ENCODE results near the gene PLCL1. TPM values are rescaled to one million over a fixed set of nuclear protein-coding genes. Genes with fewer than 3 reads are reported as not detected.

The PLCL1 gene
- 1 to 10 TPM; 6.9 to 7.5 TPM for total RNA-seq
- long read RNA-seq, donor 1, partial matches to known transcripts, result 0 of 3 reads
- long read RNA-seq, donor 1, other reads (novel, unspliced or antisense), result 3 of 3 reads
- long read RNA-seq, donor 2, full-length matches to known transcripts, result 1 of 3 reads
- long read RNA-seq, donor 2, partial matches to known transcripts, result 0 of 3 reads
- long read RNA-seq, donor 2, other reads (novel, unspliced or antisense), result 2 of 3 reads

DNA sequence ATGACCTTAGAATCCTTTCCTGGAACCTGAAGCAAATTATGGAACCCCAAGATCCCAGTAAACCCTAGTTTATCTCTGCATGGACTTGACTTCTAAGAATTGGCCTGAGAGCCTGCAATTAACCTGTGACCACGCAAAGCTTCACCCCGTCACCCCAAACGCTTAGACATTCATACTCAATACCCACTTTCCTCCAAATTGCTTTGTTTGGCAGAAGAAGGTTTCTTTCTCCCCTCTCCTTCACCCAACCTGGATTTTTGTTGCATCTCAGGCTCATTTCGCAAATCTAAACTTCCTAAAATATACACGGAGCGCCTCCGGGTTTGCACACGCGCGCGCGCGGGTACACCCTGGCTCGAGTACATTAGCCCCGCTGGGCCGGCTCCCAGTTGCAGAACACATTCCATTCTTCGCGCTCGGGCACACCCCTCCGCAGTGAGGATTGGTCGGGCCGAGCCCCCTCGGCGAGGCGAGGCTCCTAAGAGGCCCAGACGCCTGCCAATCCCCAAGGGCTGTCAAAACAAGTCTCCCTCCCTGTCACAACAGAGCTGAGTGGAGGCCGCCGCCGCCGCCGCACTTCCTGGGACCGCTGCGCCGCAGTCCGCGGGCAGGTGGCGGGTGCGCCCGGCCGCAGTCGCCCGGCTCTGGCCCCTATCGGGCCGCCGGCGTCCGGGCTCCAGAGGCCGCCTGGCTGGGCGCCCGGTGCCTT lies at the start of gene PLCL1:
Gene PLCL1 (plus strand): TSS at position 545 of the 709 bp plus-strand sequence.
- intact Hi-C loops (cut with DNase I), result loop anchor here in 1 of 2 donors (5.0 kb wide), 2 partner anchors 323 to 493 kb away; no protein-coding TSS in a partner anchor
- DNase-seq (ENCODE audit: low spot score), result peak; percentile 96

GRCh38 chr2:197759013-197759412 lies 45.4 kb upstream of the PLCL1 start:
- peak; percentile 36 for DNase-seq (ENCODE audit: low spot score)
- intact Hi-C loops (cut with DNase I), result no loop called here

- DNase-seq (ENCODE audit: low spot score), result no peak
- intact Hi-C loops (cut with DNase I), result no loop called here
These were observed 44.6 kb upstream of the PLCL1 start for GRCh38 chr2:197759625-197760292.

- DNase-seq (ENCODE audit: low spot score), result peak; percentile 72
- intact Hi-C loops (cut with DNase I), result no loop called here
These were observed 44.1 kb upstream of the PLCL1 start for GRCh38 chr2:197760293-197760657.

DNA sequence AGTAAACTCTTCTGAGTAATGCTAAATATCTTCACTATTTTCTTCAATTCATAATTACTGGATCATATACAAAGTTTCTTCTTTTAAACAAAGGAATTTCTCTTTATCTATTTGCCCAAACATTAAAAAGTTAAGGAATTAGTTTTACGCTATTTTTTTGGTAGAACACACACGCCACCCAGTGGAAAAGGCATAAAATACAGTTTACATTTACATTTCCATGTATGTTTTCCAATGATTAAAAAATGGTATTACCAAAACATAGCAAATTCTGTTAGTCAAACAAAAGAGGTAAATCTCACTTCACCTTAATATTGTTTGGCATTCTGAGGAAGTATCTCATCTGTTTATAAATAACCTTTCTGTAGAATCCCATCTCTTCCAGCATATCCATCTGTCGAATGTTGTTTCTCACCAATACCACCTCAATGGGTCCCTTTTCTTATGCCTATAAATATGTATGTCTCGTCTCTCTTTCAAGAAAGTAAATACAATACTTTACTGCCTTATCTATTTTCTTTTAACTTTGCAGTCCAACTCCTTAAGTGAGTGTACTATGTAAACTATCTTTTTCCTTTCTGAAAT lies 26.5 kb upstream of the PLCL1 start:
- no peak for DNase-seq (ENCODE audit: low spot score)
- intact Hi-C loops (cut with DNase I), result loop anchor here in 1 of 2 donors (10.0 kb wide), 1 partner anchor 263 kb away; the partner anchor contains the start of gene MOB4

GRCh38 chr2:197779261-197779660 lies 25.1 kb upstream of the PLCL1 start:
- no peak for DNase-seq (ENCODE audit: low spot score)
- intact Hi-C loops (cut with DNase I), result loop anchor here in 1 of 2 donors (10.0 kb wide), 1 partner anchor 264 kb away; the partner anchor contains the start of gene MOB4

- intact Hi-C loops (cut with DNase I), result no loop called here
- DNase-seq (ENCODE audit: low spot score), result no peak
These were observed 22.3 kb upstream of the PLCL1 start for GRCh38 chr2:197782126-197782525.

DNA sequence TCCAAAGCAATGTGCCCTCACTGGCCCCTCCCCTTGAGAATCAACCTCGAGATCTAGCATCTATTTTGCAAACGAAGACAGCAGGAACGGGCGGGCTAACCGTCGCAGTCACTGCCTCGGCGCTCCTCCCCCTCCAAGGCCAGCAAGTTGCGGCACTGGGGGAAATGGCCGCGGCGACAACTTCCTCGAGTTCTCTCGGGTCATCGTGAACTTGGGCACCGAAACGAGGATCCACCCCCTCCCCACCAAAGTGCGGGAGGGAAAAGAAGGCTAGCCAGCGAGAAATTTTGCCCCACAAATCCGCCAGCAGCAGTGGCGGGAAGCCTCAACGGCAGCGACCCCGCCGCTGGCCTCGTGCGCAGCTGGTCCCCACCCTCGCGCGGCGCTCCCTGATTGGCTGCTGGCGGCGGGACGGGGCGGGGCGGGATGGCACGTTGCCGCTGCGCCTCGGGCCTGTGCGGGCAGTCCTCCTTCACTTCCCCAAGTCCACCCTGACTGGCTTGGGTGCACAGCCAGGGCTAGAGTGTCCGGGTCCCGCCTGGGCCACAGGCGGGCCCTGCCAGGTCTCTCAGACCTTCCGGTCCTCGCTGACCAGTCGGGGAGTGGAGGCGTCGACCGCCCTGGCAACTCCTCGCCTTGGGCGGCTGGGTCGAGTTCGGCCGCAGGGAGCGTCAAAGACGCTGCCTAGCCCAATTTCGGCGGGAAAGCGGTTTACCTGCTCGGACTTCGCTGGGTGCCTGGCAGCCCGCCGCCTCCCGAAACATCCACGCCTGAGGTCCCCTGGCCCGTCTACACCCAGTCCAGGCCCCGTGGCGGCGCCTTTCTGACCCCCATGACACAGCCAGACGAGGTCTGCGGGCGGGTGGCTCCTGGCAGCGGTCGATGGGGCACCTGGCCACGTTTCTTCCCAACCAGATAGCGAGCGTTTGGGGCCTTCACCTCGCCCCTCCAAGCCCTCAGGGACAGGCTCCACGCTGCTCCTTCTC lies 19.1 kb upstream of the PLCL1 start, which contains the start of gene BOLL:
Gene BOLL (minus strand): TSS at position 364 of the 986 bp plus-strand sequence. CDS start 3,469 bp downstream, outside the sequence.
- peak; percentile 80 for DNase-seq (ENCODE audit: low spot score)
- intact Hi-C loops (cut with DNase I), result no loop called here

- intact Hi-C loops (cut with DNase I), result no loop called here
- DNase-seq (ENCODE audit: low spot score), result peak; percentile 80
These were observed 18.1 kb upstream of the PLCL1 start for GRCh38 chr2:197786010-197786877.

DNA sequence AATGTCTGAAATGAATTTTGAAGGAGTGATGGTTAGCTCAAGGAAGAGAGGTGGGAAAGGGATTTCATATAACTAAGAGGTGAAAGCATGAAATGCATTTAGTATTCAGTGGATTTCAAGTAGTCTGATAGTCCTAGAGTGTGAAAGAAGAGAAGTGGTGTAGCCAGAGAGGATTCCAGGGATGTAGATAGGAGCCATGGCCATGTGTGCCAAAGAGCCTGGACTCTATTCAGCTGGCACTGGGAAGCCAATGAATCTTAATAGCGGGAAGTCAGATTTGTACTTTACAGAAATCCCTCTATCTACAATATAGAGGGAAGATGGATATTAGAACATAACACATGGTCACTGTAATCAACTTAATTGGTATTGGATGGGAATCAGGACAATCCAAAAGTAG lies 10.9 kb upstream of the PLCL1 start:
- DNase-seq (ENCODE audit: low spot score), result no peak
- intact Hi-C loops (cut with DNase I), result no loop called here

GRCh38 chr2:197795277-197795676 lies 9.1 kb upstream of the PLCL1 start:
- no peak for DNase-seq (ENCODE audit: low spot score)
- intact Hi-C loops (cut with DNase I), result no loop called here

DNA sequence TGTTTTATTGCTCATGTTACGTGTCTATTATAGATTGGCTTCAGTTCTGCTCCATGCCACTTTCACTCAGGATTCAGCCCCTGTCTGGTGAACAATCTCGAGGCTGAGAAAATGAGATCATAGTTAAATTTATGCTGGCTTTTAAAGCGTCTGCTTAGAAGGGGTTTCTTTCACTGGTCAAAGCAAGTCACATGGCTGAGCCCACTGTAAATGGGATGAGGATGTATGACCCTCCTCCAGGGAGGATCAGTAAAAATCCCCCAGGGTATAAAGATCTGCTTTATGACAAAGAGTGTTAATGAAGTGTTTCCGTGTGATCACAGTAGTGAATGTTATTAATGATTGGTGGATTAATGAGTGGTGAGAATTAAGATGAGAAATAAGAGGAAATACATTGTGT lies 6.2 kb upstream of the PLCL1 start:
- intact Hi-C loops (cut with DNase I), result no loop called here
- DNase-seq (ENCODE audit: low spot score), result no peak

DNA sequence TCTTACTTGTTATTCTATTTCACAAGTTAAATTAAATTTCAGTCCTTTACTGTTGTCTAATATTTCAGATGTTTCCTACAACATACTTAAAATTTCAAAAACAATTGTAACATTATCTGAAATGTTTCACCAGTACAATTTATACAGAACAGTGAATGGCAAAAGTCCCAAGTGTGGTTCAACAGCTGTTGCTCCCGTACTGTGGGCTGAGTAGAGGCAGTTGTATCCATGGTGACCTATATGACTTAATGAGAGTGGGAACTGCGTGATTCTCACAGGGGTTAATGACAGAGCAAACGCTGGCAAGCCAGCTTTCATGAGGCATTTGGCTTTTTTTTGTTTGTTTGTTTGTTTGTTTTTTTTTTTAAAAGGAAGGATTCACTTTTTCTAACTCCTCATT lies 5.3 kb upstream of the PLCL1 start:
- intact Hi-C loops (cut with DNase I), result no loop called here

GRCh38 chr2:197800091-197800490 lies 4.3 kb upstream of the PLCL1 start:
- no peak for DNase-seq (ENCODE audit: low spot score)
- intact Hi-C loops (cut with DNase I), result loop anchor here in 1 of 2 donors (5.0 kb wide), 2 partner anchors 327 to 497 kb away; no protein-coding TSS in a partner anchor

More for the DNA sequence above, 5.3 kb upstream of the PLCL1 start:
- DNase-seq (ENCODE audit: low spot score), result no peak

GRCh38 chr2:197801033-197801432 lies 3.4 kb upstream of the PLCL1 start:
- no peak for DNase-seq (ENCODE audit: low spot score)
- intact Hi-C loops (cut with DNase I), result loop anchor here in 1 of 2 donors (5.0 kb wide), 2 partner anchors 326 to 496 kb away; no protein-coding TSS in a partner anchor

- DNase-seq (ENCODE audit: low spot score), result no peak
These were observed 1.4 kb upstream of the PLCL1 start for GRCh38 chr2:197803033-197803444.

More at GRCh38 chr2:197803033-197803444, 1.4 kb upstream of the PLCL1 start:
- intact Hi-C loops (cut with DNase I), result loop anchor here (2.0 to 5.0 kb wide), 3 partner anchors 324 to 494 kb away; no protein-coding TSS in a partner anchor
